Measurements from ENCODE around the gene RNF130. TPM values are rescaled to one million over a fixed set of nuclear protein-coding genes. Genes with fewer than 3 reads are reported as not detected.

Gene RNF130
- total and polyA plus RNA-seq, 2 donors from 2014 or later: 73.9 to 88.1 TPM

- no peak for DNase-seq
- FAIRE-seq: no peak
- Histone ChIP-seq H3K9ac (ENCODE audit: low read length in 3 of 3) (no peak overlapping the region), H3K27me3 (ENCODE audit: control insufficient read depth, insufficient read depth, low read length) (no peaks in the 10 kb centered on the region), H3K27ac (ENCODE audit: low read depth in 2 of 2, low read length in 2 of 2) (no peak overlapping the region), H3K4me1 (ENCODE audit: control insufficient read depth in 2 of 3, insufficient read depth in 2 of 3, low read depth in 1 of 3, low read length in 3 of 3) (no peaks in the 10 kb centered on the region), H3K9me3 (ENCODE audit: control insufficient read depth in 2 of 3, insufficient read depth in 1 of 3, low read length in 3 of 3) (no peaks in the 10 kb centered on the region), H3K36me3 (ENCODE audit: control insufficient read depth in 2 of 3, insufficient read depth in 3 of 3, low read length in 3 of 3) (no peaks in the 10 kb centered on the region), H3K4me3 (ENCODE audit: low read length in 3 of 3) (no peak overlapping the region)
- TF ChIP-seq CTCF (IDR thresholded peaks at IDR 0.05; ENCODE audit: borderline replicate concordance, extremely low read depth, insufficient read depth): no peak
- intact Hi-C loops (cut with DNase I): no loop called here
Measured at GRCh38 chr5:179926657-179927056, 144.9 kb downstream of the RNF130 start.

GRCh38 chr5:179923436-179923835 is 148.1 kb downstream of the RNF130 start:
- H3K4me1 ChIP-seq (ENCODE audit: control insufficient read depth in 2 of 3, insufficient read depth in 2 of 3, low read depth in 1 of 3, low read length in 3 of 3): no peaks in the 10 kb centered on the region
- FAIRE-seq: no peak
- intact Hi-C loops (cut with DNase I): no loop called here
- DNase-seq: no peak
- H3K27me3 ChIP-seq (ENCODE audit: control insufficient read depth, insufficient read depth, low read length): no peaks in the 10 kb centered on the region
- no peaks in the 10 kb centered on the region for H3K9me3 ChIP-seq (ENCODE audit: control insufficient read depth in 2 of 3, insufficient read depth in 1 of 3, low read length in 3 of 3)
- H3K4me3 ChIP-seq (ENCODE audit: low read length in 3 of 3): no peak overlapping the region
- H3K36me3 ChIP-seq (ENCODE audit: control insufficient read depth in 2 of 3, insufficient read depth in 3 of 3, low read length in 3 of 3): no peaks in the 10 kb centered on the region
- no peak for TF ChIP-seq CTCF (IDR thresholded peaks at IDR 0.05; ENCODE audit: borderline replicate concordance, extremely low read depth, insufficient read depth)
- no peak overlapping the region for H3K9ac ChIP-seq (ENCODE audit: low read length in 3 of 3)
- H3K27ac ChIP-seq (ENCODE audit: low read depth in 2 of 2, low read length in 2 of 2): no peak overlapping the region

- intact Hi-C loops (cut with DNase I): no loop called here
Measured at GRCh38 chr5:179920175-179920574, 151.4 kb downstream of the RNF130 start.

More at GRCh38 chr5:179920175-179920574, 151.4 kb downstream of the RNF130 start:
- no peaks in the 10 kb centered on the region for H3K27me3 ChIP-seq (ENCODE audit: control insufficient read depth, insufficient read depth, low read length)
- DNase-seq (no peak), FAIRE-seq (no peak)
- no peaks in the 10 kb centered on the region for H3K36me3 ChIP-seq (ENCODE audit: control insufficient read depth in 2 of 3, insufficient read depth in 3 of 3, low read length in 3 of 3)
- no peak overlapping the region for H3K27ac ChIP-seq (ENCODE audit: low read depth in 2 of 2, low read length in 2 of 2)
- no peaks in the 10 kb centered on the region for H3K9me3 ChIP-seq (ENCODE audit: control insufficient read depth in 2 of 3, insufficient read depth in 1 of 3, low read length in 3 of 3)
- TF ChIP-seq CTCF (IDR thresholded peaks at IDR 0.05; ENCODE audit: borderline replicate concordance, extremely low read depth, insufficient read depth): no peak
- no peaks in the 10 kb centered on the region for H3K4me1 ChIP-seq (ENCODE audit: control insufficient read depth in 2 of 3, insufficient read depth in 2 of 3, low read depth in 1 of 3, low read length in 3 of 3)
- no peak overlapping the region for H3K9ac ChIP-seq (ENCODE audit: low read length in 3 of 3)
- H3K4me3 ChIP-seq (ENCODE audit: low read length in 3 of 3): no peak overlapping the region
